K562 (cell line): Measurements from ENCODE around the gene NUDCD3.

Experiments
- ETV6 ChIP-seq, 3 experiments: fragments of 150-350 bp in 1 of 3; sonication (generic) in 1 of 3; formaldehyde crosslinking in 1 of 3; IDR thresholded peaks; 2 replicates each; pipeline versions ENCODE4 v1.6.1 to v1.8.0; 2014 to 2022; ENCODE audit warnings: borderline replicate concordance in 2 of 3, low read depth in 2 of 3, antibody characterized with exemption in 1 of 3, low read length in 1 of 3, mild to moderate bottlenecking in 1 of 3, missing genetic modification reagents in 1 of 3
- MAFG ChIP-seq: fragments of 450-650 bp; conservative IDR thresholded peaks from 2 replicates; pipeline ENCODE4 v1.6.1; 2016; ENCODE audit warnings: missing genetic modification characterization, missing compliant biosample characterization
- MXI1 ChIP-seq: IDR thresholded peaks from 2 replicates; pipeline ENCODE4 v1.6.1; 2011; ENCODE audit warnings: low read depth, mild to moderate bottlenecking, improper control_type of control experiment, low read length
- PRPF4 ChIP-seq: fragments of 200-400 bp; formaldehyde crosslinking; IDR thresholded peaks from one replicate; pipeline ENCODE4 v1.6.1; 2017; ENCODE audit warnings: low read length, low read depth, mild to moderate bottlenecking; ENCODE audit not compliant: insufficient read depth, poor library complexity, severe bottlenecking
- RAD21 ChIP-seq, 2 experiments: fragments of 250-450 bp in 1 of 2; fragments of 450-650 bp in 1 of 2; sonication (Bioruptor Pico) in 1 of 2; formaldehyde crosslinking in 1 of 2; IDR thresholded peaks in 1 of 2; conservative IDR thresholded peaks in 1 of 2; 2 replicates each; pipeline versions ENCODE4 v1.4.0 to v1.8.0; 2020 to 2022; ENCODE audit warnings: mild to moderate bottlenecking in 2 of 2, moderate library complexity in 1 of 2
- SIN3A ChIP-seq, 2 experiments: fragments of 150-350 bp in 1 of 2; IDR thresholded peaks; 2 replicates each; pipeline ENCODE4 v1.6.1; 2011 to 2016; ENCODE audit warnings: borderline replicate concordance in 2 of 2, low read depth in 2 of 2, low read length in 2 of 2, mild to moderate bottlenecking in 2 of 2, moderate library complexity in 2 of 2; ENCODE audit not compliant: control insufficient read depth in 1 of 2
- SREBF2 ChIP-seq: sonication (generic); formaldehyde crosslinking; IDR thresholded peaks from 2 replicates; pipeline ENCODE4 v1.4.0; 2020; ENCODE audit warnings: mild to moderate bottlenecking, missing genetic modification reagents
- TF ChIP-seq, protein P1 (sequence below), 3 experiments: IDR thresholded peaks in 2 of 3; conservative IDR thresholded peaks in 1 of 3; 2 replicates each; pipeline ENCODE4 v1.5.1; 2011 to 2012; ENCODE audit warnings: low read length in 3 of 3, mild to moderate bottlenecking in 3 of 3, control low read depth in 2 of 3, improper control_type of control experiment in 1 of 3, inconsistent platforms in 1 of 3, low read depth in 1 of 3, mixed read lengths in 1 of 3, moderate library complexity in 1 of 3; ENCODE audit not compliant: insufficient read depth in 2 of 3
- TF ChIP-seq, protein P2 (sequence below): fragments of 250-450 bp; sonication (Bioruptor Pico); IDR thresholded peaks from 2 replicates; pipeline ENCODE4 v1.4.0; 2020
- TF ChIP-seq, protein P3 (sequence below): sonication (generic); formaldehyde crosslinking; IDR thresholded peaks from 2 replicates; pipeline ENCODE4 v1.8.0; 2022; ENCODE audit warnings: mild to moderate bottlenecking, low read depth, missing genetic modification reagents

DNA sequence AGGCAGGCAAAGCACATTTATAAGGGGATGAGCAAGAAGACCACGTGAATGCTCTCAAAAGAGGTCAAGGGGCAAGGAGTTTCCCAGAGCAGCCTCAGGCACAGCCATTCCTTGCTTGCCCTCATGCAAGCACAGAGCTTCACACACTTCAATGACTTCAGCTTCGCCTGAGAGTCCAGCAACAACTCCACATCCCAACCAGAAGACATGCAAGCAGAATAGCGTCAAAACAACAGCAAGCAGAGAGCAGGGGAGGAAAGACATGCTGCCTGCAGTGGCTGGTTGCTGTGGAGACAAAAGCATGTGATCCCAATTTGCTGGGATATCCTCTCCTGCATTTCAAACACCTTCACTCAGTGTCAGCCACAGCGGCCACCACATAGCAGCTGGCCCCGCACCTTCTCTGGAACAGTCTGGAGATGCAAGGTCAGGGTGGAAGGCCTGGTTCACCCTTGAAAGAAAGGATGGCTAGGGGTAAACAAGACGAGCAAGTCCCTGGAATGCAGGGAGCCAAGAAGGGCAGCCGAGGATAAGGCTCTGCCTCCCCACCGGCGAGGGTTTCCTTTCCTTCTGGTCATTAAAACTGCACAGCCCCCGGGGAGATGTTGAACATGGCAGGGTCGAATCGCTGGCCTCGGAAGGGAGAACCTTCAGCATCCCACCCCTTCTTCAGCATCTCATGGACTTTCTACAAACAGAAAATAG, 104.9 kb downstream of the NUDCD3 start:
- TF ChIP-seq SREBF2 (CRISPR knock-in tag) (no peak), SIN3A (IDR thresholded peaks at IDR 0.05; ENCODE audit: borderline replicate concordance in 2 of 2, control insufficient read depth in 1 of 2, low read depth in 2 of 2, low read length in 2 of 2) (no peak), PRPF4 (no peak), MXI1 (no peak), MAFG (tag) (no peak), RAD21 (CRISPR knock-in tag; conservative IDR thresholded peaks at IDR 0.05 in 1 of 2, IDR thresholded peaks at IDR 0.05 in 1 of 2) (no peak), ETV6 (IDR thresholded peaks at IDR 0.05; ENCODE audit: borderline replicate concordance in 1 of 2, low read depth in 2 of 2, low read length in 1 of 2) (no peak), ETV6 (CRISPR knock-in tag; IDR thresholded peaks at IDR 0.05; ENCODE audit: borderline replicate concordance) (no peak)
- TF ChIP-seq, protein P1, sequence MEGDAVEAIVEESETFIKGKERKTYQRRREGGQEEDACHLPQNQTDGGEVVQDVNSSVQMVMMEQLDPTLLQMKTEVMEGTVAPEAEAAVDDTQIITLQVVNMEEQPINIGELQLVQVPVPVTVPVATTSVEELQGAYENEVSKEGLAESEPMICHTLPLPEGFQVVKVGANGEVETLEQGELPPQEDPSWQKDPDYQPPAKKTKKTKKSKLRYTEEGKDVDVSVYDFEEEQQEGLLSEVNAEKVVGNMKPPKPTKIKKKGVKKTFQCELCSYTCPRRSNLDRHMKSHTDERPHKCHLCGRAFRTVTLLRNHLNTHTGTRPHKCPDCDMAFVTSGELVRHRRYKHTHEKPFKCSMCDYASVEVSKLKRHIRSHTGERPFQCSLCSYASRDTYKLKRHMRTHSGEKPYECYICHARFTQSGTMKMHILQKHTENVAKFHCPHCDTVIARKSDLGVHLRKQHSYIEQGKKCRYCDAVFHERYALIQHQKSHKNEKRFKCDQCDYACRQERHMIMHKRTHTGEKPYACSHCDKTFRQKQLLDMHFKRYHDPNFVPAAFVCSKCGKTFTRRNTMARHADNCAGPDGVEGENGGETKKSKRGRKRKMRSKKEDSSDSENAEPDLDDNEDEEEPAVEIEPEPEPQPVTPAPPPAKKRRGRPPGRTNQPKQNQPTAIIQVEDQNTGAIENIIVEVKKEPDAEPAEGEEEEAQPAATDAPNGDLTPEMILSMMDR (IDR thresholded peaks at IDR 0.05 in 2 of 3, conservative IDR thresholded peaks at IDR 0.05 in 1 of 3; ENCODE audit: insufficient read depth in 2 of 3, low read depth in 1 of 3, low read length in 3 of 3): no peak
- TF ChIP-seq, protein P2, sequence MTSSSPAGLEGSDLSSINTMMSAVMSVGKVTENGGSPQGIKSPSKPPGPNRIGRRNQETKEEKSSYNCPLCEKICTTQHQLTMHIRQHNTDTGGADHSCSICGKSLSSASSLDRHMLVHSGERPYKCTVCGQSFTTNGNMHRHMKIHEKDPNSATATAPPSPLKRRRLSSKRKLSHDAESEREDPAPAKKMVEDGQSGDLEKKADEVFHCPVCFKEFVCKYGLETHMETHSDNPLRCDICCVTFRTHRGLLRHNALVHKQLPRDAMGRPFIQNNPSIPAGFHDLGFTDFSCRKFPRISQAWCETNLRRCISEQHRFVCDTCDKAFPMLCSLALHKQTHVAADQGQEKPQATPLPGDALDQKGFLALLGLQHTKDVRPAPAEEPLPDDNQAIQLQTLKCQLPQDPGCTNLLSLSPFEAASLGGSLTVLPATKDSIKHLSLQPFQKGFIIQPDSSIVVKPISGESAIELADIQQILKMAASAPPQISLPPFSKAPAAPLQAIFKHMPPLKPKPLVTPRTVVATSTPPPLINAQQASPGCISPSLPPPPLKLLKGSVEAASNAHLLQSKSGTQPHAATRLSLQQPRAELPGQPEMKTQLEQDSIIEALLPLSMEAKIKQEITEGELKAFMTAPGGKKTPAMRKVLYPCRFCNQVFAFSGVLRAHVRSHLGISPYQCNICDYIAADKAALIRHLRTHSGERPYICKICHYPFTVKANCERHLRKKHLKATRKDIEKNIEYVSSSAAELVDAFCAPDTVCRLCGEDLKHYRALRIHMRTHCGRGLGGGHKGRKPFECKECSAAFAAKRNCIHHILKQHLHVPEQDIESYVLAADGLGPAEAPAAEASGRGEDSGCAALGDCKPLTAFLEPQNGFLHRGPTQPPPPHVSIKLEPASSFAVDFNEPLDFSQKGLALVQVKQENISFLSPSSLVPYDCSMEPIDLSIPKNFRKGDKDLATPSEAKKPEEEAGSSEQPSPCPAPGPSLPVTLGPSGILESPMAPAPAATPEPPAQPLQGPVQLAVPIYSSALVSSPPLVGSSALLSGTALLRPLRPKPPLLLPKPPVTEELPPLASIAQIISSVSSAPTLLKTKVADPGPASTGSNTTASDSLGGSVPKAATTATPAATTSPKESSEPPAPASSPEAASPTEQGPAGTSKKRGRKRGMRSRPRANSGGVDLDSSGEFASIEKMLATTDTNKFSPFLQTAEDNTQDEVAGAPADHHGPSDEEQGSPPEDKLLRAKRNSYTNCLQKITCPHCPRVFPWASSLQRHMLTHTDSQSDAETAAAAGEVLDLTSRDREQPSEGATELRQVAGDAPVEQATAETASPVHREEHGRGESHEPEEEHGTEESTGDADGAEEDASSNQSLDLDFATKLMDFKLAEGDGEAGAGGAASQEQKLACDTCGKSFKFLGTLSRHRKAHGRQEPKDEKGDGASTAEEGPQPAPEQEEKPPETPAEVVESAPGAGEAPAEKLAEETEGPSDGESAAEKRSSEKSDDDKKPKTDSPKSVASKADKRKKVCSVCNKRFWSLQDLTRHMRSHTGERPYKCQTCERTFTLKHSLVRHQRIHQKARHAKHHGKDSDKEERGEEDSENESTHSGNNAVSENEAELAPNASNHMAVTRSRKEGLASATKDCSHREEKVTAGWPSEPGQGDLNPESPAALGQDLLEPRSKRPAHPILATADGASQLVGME (CRISPR knock-in tag): no peak
- TF ChIP-seq, protein P3, sequence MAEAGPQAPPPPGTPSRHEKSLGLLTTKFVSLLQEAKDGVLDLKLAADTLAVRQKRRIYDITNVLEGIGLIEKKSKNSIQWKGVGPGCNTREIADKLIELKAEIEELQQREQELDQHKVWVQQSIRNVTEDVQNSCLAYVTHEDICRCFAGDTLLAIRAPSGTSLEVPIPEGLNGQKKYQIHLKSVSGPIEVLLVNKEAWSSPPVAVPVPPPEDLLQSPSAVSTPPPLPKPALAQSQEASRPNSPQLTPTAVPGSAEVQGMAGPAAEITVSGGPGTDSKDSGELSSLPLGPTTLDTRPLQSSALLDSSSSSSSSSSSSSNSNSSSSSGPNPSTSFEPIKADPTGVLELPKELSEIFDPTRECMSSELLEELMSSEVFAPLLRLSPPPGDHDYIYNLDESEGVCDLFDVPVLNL: no peak
